ENCODE data around the gene SYT8. TPM values are rescaled to one million over a fixed set of nuclear protein-coding genes. Genes with fewer than 3 reads are reported as not detected.

SYT8 gene
- total and polyA plus RNA-seq, 2 donors from 2014 or later: 1.2 to 1.7 TPM

DNA sequence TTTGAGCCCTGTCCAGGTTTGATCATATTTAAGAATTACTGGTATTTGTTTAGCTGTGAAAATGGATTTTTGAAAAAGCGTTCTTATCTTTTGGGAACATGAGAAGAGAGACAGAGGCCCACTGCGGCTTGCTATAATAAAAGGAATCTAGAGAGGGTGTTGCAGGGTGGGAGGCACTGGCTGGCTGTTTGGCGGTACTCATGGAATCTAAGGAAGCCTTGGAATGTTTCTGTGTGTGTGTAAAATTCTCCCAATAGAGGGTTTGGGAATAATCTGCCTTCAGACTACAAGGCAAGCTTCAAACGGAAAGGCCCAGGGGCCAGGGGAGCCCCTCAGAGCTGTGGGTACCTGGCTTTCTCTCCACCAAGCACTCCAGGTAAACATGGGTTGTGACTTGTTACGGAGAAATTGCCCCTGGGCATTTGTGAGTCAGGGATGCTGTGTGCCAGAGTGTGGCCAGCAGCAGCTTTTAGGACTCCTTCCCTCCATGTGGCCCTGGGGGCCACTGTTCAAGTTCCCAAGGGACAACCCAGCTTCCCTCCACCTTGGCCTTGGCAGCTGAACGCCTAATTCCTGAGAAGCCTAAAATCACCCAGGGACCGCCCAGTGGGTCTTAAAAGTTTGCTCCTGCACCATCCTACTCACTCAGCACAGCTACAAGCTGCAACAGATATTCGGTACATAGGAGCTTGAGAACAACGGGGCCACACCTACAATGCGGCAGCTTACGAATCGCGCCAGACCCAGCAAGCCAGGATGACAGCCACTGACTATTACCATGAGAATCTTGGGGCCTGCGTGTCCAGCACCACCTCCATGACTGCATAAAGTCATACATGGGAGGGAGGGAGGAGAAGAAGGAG is 14.1 kb upstream of the SYT8 start:
- FAIRE-seq (no peak), DNase-seq (peak in 1 of 5 donors; percentile 42)
- no peak overlapping the region for H3K9ac ChIP-seq (ENCODE audit: low read length in 3 of 3)
- TF ChIP-seq CTCF (IDR thresholded peaks at IDR 0.05; ENCODE audit: borderline replicate concordance, extremely low read depth, insufficient read depth): no peak
- no peaks in the 10 kb centered on the region for H3K36me3 ChIP-seq (ENCODE audit: control insufficient read depth in 2 of 3, insufficient read depth in 3 of 3, low read length in 3 of 3)
- H3K27ac ChIP-seq (ENCODE audit: low read depth in 2 of 2, low read length in 2 of 2): no peak overlapping the region
- intact Hi-C loops (cut with DNase I): no loop called here
- peaks cover 0 to 12% (median 0%) of the 10 kb centered on the region in 3 donors for H3K9me3 ChIP-seq (ENCODE audit: control insufficient read depth in 2 of 3, insufficient read depth in 1 of 3, low read length in 3 of 3)
- H3K27me3 ChIP-seq (ENCODE audit: control insufficient read depth, insufficient read depth, low read length): no peaks in the 10 kb centered on the region
- no peak overlapping the region for H3K4me3 ChIP-seq (ENCODE audit: low read length in 3 of 3)
- no peaks in the 10 kb centered on the region for H3K4me1 ChIP-seq (ENCODE audit: control insufficient read depth in 2 of 3, insufficient read depth in 2 of 3, low read depth in 1 of 3, low read length in 3 of 3)

GRCh38 chr11:1821562-1821961 is 13.2 kb upstream of the SYT8 start:
- Histone ChIP-seq H3K27ac (ENCODE audit: low read depth in 2 of 2, low read length in 2 of 2) (no peak overlapping the region), H3K4me1 (ENCODE audit: control insufficient read depth in 2 of 3, insufficient read depth in 2 of 3, low read depth in 1 of 3, low read length in 3 of 3) (no peaks in the 10 kb centered on the region), H3K4me3 (ENCODE audit: low read length in 3 of 3) (no peak overlapping the region), H3K27me3 (ENCODE audit: control insufficient read depth, insufficient read depth, low read length) (no peaks in the 10 kb centered on the region), H3K9me3 (ENCODE audit: control insufficient read depth in 2 of 3, insufficient read depth in 1 of 3, low read length in 3 of 3) (peaks cover 0 to 12% (median 0%) of the 10 kb centered on the region in 3 donors), H3K36me3 (ENCODE audit: control insufficient read depth in 2 of 3, insufficient read depth in 3 of 3, low read length in 3 of 3) (no peaks in the 10 kb centered on the region), H3K9ac (ENCODE audit: low read length in 3 of 3) (no peak overlapping the region)
- FAIRE-seq (no peak), DNase-seq (no peak)
- no peak for TF ChIP-seq CTCF (IDR thresholded peaks at IDR 0.05; ENCODE audit: borderline replicate concordance, extremely low read depth, insufficient read depth)
- intact Hi-C loops (cut with DNase I): no loop called here

DNA sequence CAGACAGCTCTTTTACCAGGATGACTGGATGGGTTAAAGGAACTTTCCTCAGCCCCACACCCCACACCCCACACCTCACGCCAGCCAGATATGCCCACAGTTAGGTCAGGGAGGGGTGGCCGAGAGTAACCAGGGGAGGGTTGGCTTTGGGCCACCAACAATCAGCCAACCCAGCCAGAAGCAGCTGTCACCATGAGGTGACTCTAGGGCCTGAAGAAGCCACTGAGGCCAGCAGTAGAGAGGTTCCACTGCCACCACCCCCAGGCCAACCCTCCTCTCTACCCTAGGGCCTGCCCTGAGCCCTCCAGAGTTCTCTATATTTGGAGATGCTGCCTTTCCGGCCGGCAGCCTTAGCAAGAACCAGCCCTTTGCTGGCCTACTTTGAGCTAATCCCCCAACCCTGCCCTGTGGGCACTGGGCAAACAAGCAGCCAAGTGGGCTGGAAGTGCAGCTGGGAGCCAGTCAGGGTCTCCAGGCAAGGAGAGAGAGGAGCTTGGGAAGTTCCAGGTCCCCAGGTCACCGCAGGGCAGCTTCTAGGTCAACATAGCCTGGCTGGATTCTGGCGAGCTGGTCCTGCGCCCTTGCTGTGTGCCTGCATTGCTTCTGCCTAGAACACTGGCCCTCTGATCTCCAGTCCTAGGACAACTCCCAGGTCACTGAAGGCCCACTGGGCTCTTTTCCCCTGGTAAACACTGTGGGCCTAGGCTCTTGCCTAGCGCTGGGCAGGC is 12.0 kb upstream of the SYT8 start:
- FAIRE-seq (no peak), DNase-seq (no peak)
- no peaks in the 10 kb centered on the region for H3K36me3 ChIP-seq (ENCODE audit: control insufficient read depth in 2 of 3, insufficient read depth in 3 of 3, low read length in 3 of 3)
- peaks cover 0 to 4% (median 0%) of the 10 kb centered on the region in 3 donors for H3K4me1 ChIP-seq (ENCODE audit: control insufficient read depth in 2 of 3, insufficient read depth in 2 of 3, low read depth in 1 of 3, low read length in 3 of 3)
- no peaks in the 10 kb centered on the region for H3K27me3 ChIP-seq (ENCODE audit: control insufficient read depth, insufficient read depth, low read length)
- H3K27ac ChIP-seq (ENCODE audit: low read depth in 2 of 2, low read length in 2 of 2): no peak overlapping the region
- no peak overlapping the region for H3K9ac ChIP-seq (ENCODE audit: low read length in 3 of 3)
- intact Hi-C loops (cut with DNase I): no loop called here
- TF ChIP-seq CTCF (IDR thresholded peaks at IDR 0.05; ENCODE audit: borderline replicate concordance, extremely low read depth, insufficient read depth): no peak
- H3K4me3 ChIP-seq (ENCODE audit: low read length in 3 of 3): no peak overlapping the region
- H3K9me3 ChIP-seq (ENCODE audit: control insufficient read depth in 2 of 3, insufficient read depth in 1 of 3, low read length in 3 of 3): peaks cover 0 to 12% (median 0%) of the 10 kb centered on the region in 3 donors
